PC-3 (cell line): Measurements from ENCODE around the gene STARD9. TPM values are rescaled to one million over a fixed set of nuclear protein-coding genes. Genes with fewer than 3 reads are reported as not detected.

Experiments
- ATAC-seq: fragments of 200-7000 bp; cut with Tn5 transposase; 2 replicates; pipeline ENCODE4 v1.9.1; 2020; ENCODE audit warnings: mild to moderate bottlenecking, moderate library complexity
- BruUV-seq: library from RNA; stranded (reverse); fragments of 400-500 nt; replicated peaks from 2 replicates; lab custom pipeline; 2021; lab: Mats Ljungman, UMichigan
- CTCF ChIA-PET: fragments of 300-600 bp; sonication (Branson Sonifier 250); formaldehyde crosslinking; loops from one replicate; lab custom pipeline; 2022; ENCODE audit warnings: antibody characterized with exemption; lab: Charles Lee
- POLR2A ChIA-PET: fragments of 300-600 bp; sonication (Branson Sonifier 250); formaldehyde crosslinking; loops from one replicate; lab custom pipeline; 2022; ENCODE audit warnings: antibody characterized with exemption; ENCODE audit not compliant: unreplicated experiment; lab: Charles Lee
- DNase-seq: peaks from one replicate; pipeline ENCODE4 v3.0.0-alpha.2; 2015
- H2AFZ ChIP-seq: fragments of 300-600 bp; sonication (generic); 2 replicates; pipeline ENCODE4 v1.6.0; 2016; ENCODE audit warnings: antibody characterized with exemption, low read length
- H3F3A ChIP-seq: fragments of 300-600 bp; sonication (generic); one replicate; pipeline ENCODE4 v1.6.0; 2017; ENCODE audit warnings: antibody characterized with exemption, low read length, control low read depth, mild to moderate bottlenecking; ENCODE audit not compliant: unreplicated experiment
- H3K27ac ChIP-seq: fragments of 300-600 bp; sonication (generic); 2 replicates; pipeline ENCODE4 v1.5.1; 2016; ENCODE audit warnings: mild to moderate bottlenecking, low read length
- H3K27me3 ChIP-seq: fragments of 300-600 bp; sonication (generic); 2 replicates; pipeline ENCODE4 v1.6.1; 2016; ENCODE audit warnings: low read length, mixed read lengths
- H3K36me3 ChIP-seq: fragments of 300-600 bp; sonication (generic); 2 replicates; pipeline ENCODE4 v1.6.1; 2016; ENCODE audit warnings: low read depth, mixed run types, low read length, mixed read lengths
- H3K4me1 ChIP-seq: fragments of 300-600 bp; sonication (generic); 2 replicates; pipeline ENCODE4 v1.5.1; 2016; ENCODE audit warnings: low read length; ENCODE audit not compliant: insufficient read depth
- H3K4me2 ChIP-seq: fragments of 300-600 bp; sonication (generic); 2 replicates; pipeline ENCODE4 v1.6.0; 2016; ENCODE audit warnings: low read length
- H3K4me3 ChIP-seq: fragments of 300-600 bp; sonication (generic); 2 replicates; pipeline ENCODE4 v1.5.1; 2016; ENCODE audit warnings: mild to moderate bottlenecking, low read length, mixed read lengths
- H3K79me2 ChIP-seq: fragments of 300-600 bp; sonication (generic); 2 replicates; pipeline ENCODE4 v1.6.1; 2017; ENCODE audit warnings: low read length, mixed read lengths
- H3K9ac ChIP-seq: fragments of 300-600 bp; sonication (generic); 2 replicates; pipeline ENCODE4 v1.6.0; 2016; ENCODE audit warnings: mild to moderate bottlenecking, low read length
- H3K9me2 ChIP-seq: fragments of 300-600 bp; sonication (generic); replicated peaks from 2 replicates; pipeline ENCODE4 v1.6.1; 2016; ENCODE audit warnings: mixed run types, low read length, mixed read lengths
- H3K9me3 ChIP-seq: fragments of 300-600 bp; sonication (generic); 2 replicates; pipeline ENCODE4 v1.6.1; 2016; ENCODE audit warnings: low read length, mixed read lengths
- H4K20me1 ChIP-seq: fragments of 300-600 bp; sonication (generic); 2 replicates; pipeline ENCODE4 v1.6.1; 2016; ENCODE audit warnings: low read length, mixed read lengths
- EZH2 ChIP-seq: fragments of 300-600 bp; sonication (generic); IDR thresholded peaks from one replicate; pipeline ENCODE4 v1.6.1; 2017; ENCODE audit warnings: antibody characterized with exemption, mild to moderate bottlenecking, low read length; ENCODE audit not compliant: unreplicated experiment
- EZH2phosphoT487 ChIP-seq: fragments of 300-600 bp; sonication (generic); IDR thresholded peaks from 2 replicates; pipeline ENCODE4 v1.6.1; 2018; ENCODE audit warnings: mild to moderate bottlenecking, antibody characterized with exemption, low read length, borderline replicate concordance
- intact Hi-C: fragments of 100-400 bp; cut with micrococcal nuclease; formaldehyde crosslinking; loops from 2 replicates; pipeline ENCODE4 v1.9.0; 2023
- total RNA-seq: library from RNA; depleted of rRNA; stranded (reverse); fragments of >200 nt; gene quantifications from 2 replicates; pipeline ENCODE4 v1.2.3, GENCODE V29; 2014
- TF ChIP-seq, protein P1 (sequence below): fragments of 300-600 bp; sonication (generic); conservative IDR thresholded peaks from 2 replicates; pipeline ENCODE4 v1.5.1; 2017; ENCODE audit warnings: antibody characterized with exemption, low read depth, mild to moderate bottlenecking, low read length

The STARD9 gene
- total RNA-seq, 1 experiment from 2014 or later: 5.0 TPM

DNA sequence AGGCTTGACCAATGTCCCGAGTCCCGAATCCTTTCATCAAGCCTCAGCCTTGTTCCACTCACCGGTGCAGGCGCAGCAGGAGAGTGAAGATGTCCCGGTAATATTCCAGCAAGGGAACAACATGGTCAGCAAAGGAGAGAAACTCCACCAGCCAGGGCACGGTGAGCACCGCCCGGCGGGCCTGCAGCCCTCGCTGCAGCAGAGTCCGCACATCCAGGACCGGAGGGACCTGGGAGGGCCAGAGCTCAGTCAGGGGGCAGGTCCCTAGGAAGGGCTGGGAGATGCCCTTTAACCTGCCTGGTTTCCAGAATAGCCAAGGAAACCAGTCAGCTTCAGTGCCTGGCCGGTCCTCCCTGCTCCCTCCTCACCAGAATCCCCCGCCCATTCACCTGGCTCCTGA is 155.1 kb downstream of the STARD9 start:
- Histone ChIP-seq H3K27ac (no peak overlapping the region), H2AFZ (no peak overlapping the region), H4K20me1 (no peaks in the 10 kb centered on the region), H3F3A (no peaks in the 10 kb centered on the region), H3K9me3 (no peaks in the 10 kb centered on the region), H3K27me3 (no peaks in the 10 kb centered on the region), H3K4me3 (no peak overlapping the region), H3K4me2 (no peak overlapping the region), H3K79me2 (peaks cover 8% of the 10 kb centered on the region), H3K9ac (no peak overlapping the region), H3K36me3 (peaks cover 64% of the 10 kb centered on the region), H3K9me2 (no peaks in the 10 kb centered on the region), H3K4me1 (peaks cover 2% of the 10 kb centered on the region)
- no peak for ATAC-seq
- DNase-seq: no peak
- TF ChIP-seq EZH2 (no peak), EZH2phosphoT487 (no peak)
- TF ChIP-seq, protein P1, sequence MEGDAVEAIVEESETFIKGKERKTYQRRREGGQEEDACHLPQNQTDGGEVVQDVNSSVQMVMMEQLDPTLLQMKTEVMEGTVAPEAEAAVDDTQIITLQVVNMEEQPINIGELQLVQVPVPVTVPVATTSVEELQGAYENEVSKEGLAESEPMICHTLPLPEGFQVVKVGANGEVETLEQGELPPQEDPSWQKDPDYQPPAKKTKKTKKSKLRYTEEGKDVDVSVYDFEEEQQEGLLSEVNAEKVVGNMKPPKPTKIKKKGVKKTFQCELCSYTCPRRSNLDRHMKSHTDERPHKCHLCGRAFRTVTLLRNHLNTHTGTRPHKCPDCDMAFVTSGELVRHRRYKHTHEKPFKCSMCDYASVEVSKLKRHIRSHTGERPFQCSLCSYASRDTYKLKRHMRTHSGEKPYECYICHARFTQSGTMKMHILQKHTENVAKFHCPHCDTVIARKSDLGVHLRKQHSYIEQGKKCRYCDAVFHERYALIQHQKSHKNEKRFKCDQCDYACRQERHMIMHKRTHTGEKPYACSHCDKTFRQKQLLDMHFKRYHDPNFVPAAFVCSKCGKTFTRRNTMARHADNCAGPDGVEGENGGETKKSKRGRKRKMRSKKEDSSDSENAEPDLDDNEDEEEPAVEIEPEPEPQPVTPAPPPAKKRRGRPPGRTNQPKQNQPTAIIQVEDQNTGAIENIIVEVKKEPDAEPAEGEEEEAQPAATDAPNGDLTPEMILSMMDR: no peak
- ChIA-PET CTCF (no interaction called here), POLR2A (interaction anchor here (0.7 kb wide), 1 partner anchor 579 kb away, joined by 5 read pairs; no protein-coding TSS in a partner anchor)
- intact Hi-C loops: no loop called here
- no TSS peak for BruUV-seq

DNA sequence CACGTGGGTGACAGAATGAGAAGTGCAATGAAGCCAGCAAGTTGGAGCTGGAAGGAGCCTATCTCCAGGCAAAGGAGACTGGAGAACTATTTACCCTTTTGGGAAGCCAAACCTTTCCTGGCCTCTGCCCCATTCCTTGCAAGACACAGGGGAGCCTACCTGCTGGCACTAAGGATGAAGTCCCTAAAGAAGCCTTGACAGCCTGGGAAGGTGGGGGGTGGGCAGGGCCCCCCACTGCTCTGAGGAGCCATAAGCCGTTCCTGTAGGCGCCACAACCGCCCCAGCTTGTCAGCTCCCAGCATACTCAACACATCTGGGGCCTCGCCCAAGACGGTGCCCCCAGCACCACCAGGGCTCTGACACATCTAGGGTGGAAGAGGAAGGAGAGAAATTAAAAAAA is 156.1 kb downstream of the STARD9 start:
- no peaks in the 10 kb centered on the region for H3K27me3 ChIP-seq
- peaks cover 57% of the 10 kb centered on the region for H3K36me3 ChIP-seq
- no peak overlapping the region for H2AFZ ChIP-seq
- DNase-seq (no peak), ATAC-seq (no peak)
- TF ChIP-seq, protein P1: no peak
- TF ChIP-seq EZH2 (no peak), EZH2phosphoT487 (no peak)
- no TSS peak for BruUV-seq
- CTCF ChIA-PET: no interaction called here
- peaks cover 8% of the 10 kb centered on the region for H3K4me1 ChIP-seq
- no peaks in the 10 kb centered on the region for H3K9me3 ChIP-seq
- H3K9me2 ChIP-seq: no peaks in the 10 kb centered on the region
- H3K27ac ChIP-seq: no peak overlapping the region
- H3K79me2 ChIP-seq: peaks cover 17% of the 10 kb centered on the region
- no peak overlapping the region for H3K4me3 ChIP-seq
- no peak overlapping the region for H3K4me2 ChIP-seq
- intact Hi-C loops: no loop called here
- H3F3A ChIP-seq: no peaks in the 10 kb centered on the region
- no peak overlapping the region for H3K9ac ChIP-seq
- H4K20me1 ChIP-seq: no peaks in the 10 kb centered on the region
- POLR2A ChIA-PET: interaction anchor here (0.6 kb wide), 2 partner anchors 8 to 245 kb away, joined by 6 to 7 read pairs; no protein-coding TSS in a partner anchor

DNA sequence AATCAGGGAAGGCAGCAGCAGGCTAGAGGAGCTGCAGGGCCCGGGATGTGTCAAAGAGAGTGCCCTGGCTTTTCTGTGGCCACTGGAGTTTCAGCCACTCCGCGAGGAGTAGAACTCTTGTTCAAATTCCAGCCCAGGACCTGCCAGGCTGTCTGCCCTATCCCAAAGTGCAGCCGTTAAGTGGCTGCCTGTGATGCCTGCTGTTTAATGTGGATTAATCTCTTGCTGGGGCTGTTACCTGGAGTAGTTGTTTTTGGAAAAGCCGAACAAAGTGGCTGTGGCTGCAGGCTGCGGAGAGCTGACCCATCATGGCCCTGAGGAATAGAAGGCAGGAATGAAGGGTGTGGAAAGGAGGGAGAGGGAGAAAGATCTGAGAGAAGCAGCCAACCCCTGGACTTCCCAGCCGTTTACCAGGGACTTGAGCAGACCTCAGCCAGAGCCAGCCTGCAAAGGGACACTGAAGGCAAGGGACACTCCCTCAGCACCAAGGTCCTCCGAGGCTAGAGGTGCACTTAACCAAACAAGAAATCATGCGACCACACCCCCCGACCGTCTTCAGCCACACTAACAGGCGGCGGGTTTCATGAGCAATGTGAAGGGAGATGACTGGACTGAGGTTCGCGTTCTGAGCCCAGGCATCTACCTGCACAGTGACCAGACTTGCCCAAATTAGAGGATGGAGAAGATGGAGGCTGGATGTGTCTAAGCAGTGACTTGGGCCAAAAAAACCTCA is 156.9 kb downstream of the STARD9 start:
- Histone ChIP-seq H3K79me2 (peaks cover 22% of the 10 kb centered on the region), H3K27me3 (no peaks in the 10 kb centered on the region), H3K36me3 (peaks cover 52% of the 10 kb centered on the region), H3K4me3 (no peak overlapping the region), H3K27ac (no peak overlapping the region), H3K9ac (no peak overlapping the region), H3K9me3 (no peaks in the 10 kb centered on the region), H4K20me1 (no peaks in the 10 kb centered on the region), H2AFZ (no peak overlapping the region), H3F3A (no peaks in the 10 kb centered on the region), H3K4me1 (peaks cover 8% of the 10 kb centered on the region), H3K4me2 (no peak overlapping the region), H3K9me2 (no peaks in the 10 kb centered on the region)
- ChIA-PET CTCF (no interaction called here), POLR2A (interaction anchor here (0.6 kb wide), 1 partner anchor 246 kb away, joined by 7 read pairs; no protein-coding TSS in a partner anchor)
- intact Hi-C loops: no loop called here
- BruUV-seq: no TSS peak
- ATAC-seq (no peak), DNase-seq (no peak)
- TF ChIP-seq, protein P1: no peak
- TF ChIP-seq EZH2phosphoT487 (no peak), EZH2 (no peak)
